SK-MEL-5 (cell line): ENCODE results near the gene UGT1A3. TPM values are rescaled to one million over a fixed set of nuclear protein-coding genes. Genes with fewer than 3 reads are reported as not detected.
"Not testable (repeated sequence)": the region's sequence is repeated elsewhere in the genome, so short reads cannot be mapped to it uniquely, and the experiment has no call there.

Source experiments
- DNase-seq: peaks from one replicate; pipeline ENCODE4 v3.0.0-alpha.2; 2016; ENCODE audit warnings: low read depth, low spot score
- in situ Hi-C: cut with HindIII; loops from 2 replicates; pipeline ENCODE4 v1.10.0; 2016; ENCODE audit warnings: low sequenced_read_pairs, high pct_unique_total_duplicates, low pct_unique_long_range_greater_than_20kb
- polyA plus RNA-seq, 2 experiments: library from polyadenylated mRNA; depleted of rRNA; stranded (reverse); fragments of >200 nt; gene quantifications; 2 replicates each; pipeline ENCODE4 v1.2.3, GENCODE V29; 2015
- total RNA-seq: library from RNA; depleted of rRNA; stranded (reverse); fragments of >200 nt; shearing (Covaris generic); gene quantifications from 2 replicates; pipeline ENCODE4 v1.2.3, GENCODE V29; 2014; rRNA removed

The UGT1A3 gene
- total RNA-seq, result not detected in 2 replicates
- not detected in 2 replicates for polyA plus RNA-seq (2015; cell fraction: cytosol; rRNA removed)
- not detected in 2 replicates for polyA plus RNA-seq (2015; cell fraction: nucleus; rRNA removed)

DNA sequence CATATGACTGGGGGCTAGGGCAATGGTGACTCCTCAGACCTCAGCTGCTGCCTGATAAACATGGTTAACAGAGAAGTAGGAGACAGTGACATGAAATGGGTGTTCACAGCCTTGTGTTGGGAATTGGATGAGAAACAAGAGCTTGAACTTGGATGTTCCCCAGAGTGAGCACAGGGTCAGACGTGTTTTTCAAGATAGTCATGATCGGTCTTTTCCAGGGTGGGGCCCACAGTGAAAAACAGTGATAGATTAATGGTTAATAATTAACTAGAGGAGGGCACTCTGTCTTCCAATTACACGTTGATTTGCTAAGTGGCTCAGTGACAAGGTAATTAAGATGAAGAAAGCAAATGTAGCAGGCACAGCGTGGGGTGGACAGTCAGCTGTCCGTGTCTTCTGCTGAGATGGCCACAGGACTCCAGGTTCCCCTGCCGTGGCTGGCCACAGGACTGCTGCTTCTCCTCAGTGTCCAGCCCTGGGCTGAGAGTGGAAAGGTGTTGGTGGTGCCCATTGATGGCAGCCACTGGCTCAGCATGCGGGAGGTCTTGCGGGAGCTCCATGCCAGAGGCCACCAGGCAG lies at the start of gene UGT1A3:
UGT1A3 (plus strand) TSS at position 320 of the 579 bp plus-strand sequence; CDS start at position 405, 85 bp downstream.
- in situ Hi-C loops, result no loop called here

GRCh38 chr2:233679196-233679595 lies 49.6 kb upstream of the UGT1A3 start:
- no peak for DNase-seq
- in situ Hi-C loops, result no loop called here

More for the DNA sequence above, at the start of gene UGT1A3:
- DNase-seq, result no peak

DNA sequence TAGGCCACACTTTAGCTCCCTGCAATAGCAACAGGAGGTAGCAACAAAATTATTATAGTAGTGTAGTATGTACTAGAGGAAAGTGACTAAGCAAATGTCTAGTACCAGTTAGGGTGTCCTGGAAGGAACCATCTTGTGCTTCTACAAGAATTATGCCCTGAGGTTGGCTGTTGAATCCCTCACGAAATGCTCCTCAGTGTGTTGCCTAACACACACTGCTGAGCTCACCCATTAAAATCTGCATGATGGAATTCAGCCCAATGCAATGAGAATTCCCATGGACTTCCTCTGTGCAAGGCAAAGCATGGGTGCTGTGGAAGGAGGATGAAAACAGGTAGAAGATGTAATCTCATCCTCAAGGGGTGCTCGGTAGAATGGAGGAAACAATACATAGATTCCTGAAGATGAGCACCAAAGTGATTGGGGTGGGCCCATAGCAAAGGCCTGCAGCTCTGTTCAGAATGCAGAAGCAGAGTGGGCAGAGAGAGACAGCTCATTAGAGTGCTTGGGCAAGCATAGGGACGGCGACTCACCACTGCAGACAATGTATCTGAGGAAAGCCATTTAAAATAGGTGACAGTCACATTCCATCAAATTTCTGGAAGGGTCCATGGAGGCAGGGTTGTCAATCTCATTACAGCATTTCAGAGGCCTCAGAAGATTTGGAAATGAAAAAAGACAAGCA lies 48.3 kb upstream of the UGT1A3 start:
- in situ Hi-C loops, result no loop called here
- no peak for DNase-seq

- in situ Hi-C loops, result no loop called here
- no peak for DNase-seq
These were observed 47.2 kb upstream of the UGT1A3 start, which contains the start of gene UGT1A7 for GRCh38 chr2:233681521-233682099. Gene UGT1A7 (plus strand): TSS chr2:233681901. CDS start chr2:233681938, 37 bp downstream.

DNA sequence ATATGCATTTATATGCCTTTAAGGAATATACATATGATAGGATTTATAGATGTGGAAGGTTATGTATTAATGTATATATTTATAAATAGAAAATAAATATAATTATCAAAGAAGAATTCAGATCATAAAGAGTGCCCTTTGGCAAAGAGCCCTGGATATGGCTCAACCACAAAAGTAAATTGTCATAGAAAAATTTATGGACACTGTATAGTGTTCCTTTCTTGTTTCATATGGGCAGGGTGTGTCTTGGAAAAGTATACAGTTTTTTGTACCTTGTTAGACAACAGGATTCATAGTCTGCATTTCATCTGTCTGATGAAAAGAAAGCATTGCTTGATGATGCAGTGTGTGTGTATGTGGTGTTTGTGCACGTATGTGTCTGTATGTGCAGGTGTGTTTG lies 44.2 kb upstream of the UGT1A3 start:
- in situ Hi-C loops, result no loop called here
- DNase-seq, result no peak

- DNase-seq, result no peak
- in situ Hi-C loops, result no loop called here
These were observed 41.9 kb upstream of the UGT1A3 start for GRCh38 chr2:233686928-233687327.

- DNase-seq, result no peak
- in situ Hi-C loops, result no loop called here
These were observed 40.5 kb upstream of the UGT1A3 start for GRCh38 chr2:233688341-233688740.

DNA sequence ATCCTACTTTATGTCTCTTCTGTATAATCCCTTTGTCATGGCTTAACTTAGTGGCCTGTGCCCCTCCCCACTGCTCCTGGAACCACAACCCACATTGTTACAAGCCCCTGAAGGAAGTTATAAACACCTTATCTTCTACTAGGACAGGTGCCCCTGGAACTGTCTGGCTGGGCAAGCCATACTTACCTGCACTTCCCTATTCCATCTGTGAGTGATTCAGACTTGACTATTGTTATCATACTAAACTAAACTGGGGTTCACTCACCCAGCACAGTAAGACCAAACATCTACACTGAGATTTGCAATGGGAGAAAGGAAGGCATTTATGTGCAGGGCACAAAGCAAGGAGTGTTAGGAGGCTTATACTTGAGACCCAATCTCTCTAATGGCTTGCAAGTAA lies 39.8 kb upstream of the UGT1A3 start:
- in situ Hi-C loops, result no loop called here

GRCh38 chr2:233689501-233689900 lies 39.3 kb upstream of the UGT1A3 start:
- DNase-seq, result no peak
- in situ Hi-C loops, result no loop called here

More for the DNA sequence above, 39.8 kb upstream of the UGT1A3 start:
- DNase-seq, result no peak

DNA sequence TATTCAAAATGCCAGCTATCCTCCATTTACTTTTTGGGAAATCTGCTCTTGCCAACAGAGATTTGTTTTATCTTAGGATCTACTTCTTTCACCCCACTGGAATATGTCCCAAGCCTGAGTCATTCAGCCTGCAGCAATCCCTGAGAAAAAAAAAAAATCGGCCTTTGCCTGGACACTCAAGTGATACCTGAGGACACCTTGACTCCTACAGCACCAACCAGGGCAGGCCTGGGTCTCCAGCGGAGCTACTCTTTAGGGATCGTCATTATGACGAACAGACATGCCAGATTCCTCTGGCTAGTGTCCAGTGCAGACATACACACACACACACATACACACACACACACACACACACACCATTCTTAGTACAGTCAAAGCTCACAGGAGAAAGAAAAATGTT lies 38.4 kb upstream of the UGT1A3 start:
- DNase-seq, result no peak
- in situ Hi-C loops, result no loop called here

- no peak for DNase-seq
- in situ Hi-C loops, result no loop called here
These were observed 37.1 kb upstream of the UGT1A3 start for GRCh38 chr2:233691443-233692433.

DNA sequence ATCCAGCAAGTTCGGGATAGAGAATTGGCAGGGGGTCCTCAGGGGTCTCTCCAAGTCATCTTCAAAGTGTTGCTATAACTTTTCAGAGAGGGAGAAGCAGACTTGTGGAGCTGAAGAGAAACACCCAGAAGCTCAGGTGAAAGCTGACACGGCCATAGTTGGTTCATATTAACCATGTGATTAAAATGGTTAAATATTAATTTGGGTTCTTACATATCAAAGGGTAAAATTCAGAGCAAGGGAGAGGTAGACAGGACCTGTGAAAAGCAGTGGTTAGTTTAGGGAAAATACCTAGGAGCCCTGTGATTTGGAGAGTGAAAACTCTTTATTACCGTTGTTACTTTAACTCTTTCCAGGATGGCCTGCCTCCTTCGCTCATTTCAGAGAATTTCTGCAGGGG lies 36.2 kb upstream of the UGT1A3 start, which contains the start of gene UGT1A6:
UGT1A6 (plus strand) TSS at position 243 of the 400 bp plus-strand sequence; CDS start at position 358, 115 bp downstream.
- in situ Hi-C loops, result no loop called here

DNA sequence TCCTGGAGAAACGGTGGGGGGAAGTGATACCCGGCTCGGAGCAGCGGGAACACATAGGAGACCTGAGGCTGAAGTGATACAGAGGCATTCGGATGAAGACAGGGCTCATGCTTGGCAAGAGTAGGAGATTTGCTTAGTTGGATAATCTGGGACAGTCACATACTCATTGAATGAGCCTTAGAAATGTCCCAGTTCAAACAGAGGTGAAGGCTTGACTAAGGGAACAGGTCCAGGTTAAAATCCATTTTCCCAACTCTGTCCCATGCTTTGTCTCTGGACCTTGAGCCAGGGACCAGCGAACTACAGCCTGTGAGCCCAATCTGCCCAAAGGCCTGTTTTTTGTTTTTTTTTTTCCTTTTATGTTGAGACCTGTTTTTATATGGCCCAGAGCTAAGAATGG lies 34.9 kb upstream of the UGT1A3 start:
- in situ Hi-C loops, result no loop called here
- no peak for DNase-seq

More for the DNA sequence above, 36.2 kb upstream of the UGT1A3 start, which contains the start of gene UGT1A6:
- DNase-seq, result no peak

- DNase-seq, result no peak
These were observed 30.1 kb upstream of the UGT1A3 start for GRCh38 chr2:233698740-233699139.

DNA sequence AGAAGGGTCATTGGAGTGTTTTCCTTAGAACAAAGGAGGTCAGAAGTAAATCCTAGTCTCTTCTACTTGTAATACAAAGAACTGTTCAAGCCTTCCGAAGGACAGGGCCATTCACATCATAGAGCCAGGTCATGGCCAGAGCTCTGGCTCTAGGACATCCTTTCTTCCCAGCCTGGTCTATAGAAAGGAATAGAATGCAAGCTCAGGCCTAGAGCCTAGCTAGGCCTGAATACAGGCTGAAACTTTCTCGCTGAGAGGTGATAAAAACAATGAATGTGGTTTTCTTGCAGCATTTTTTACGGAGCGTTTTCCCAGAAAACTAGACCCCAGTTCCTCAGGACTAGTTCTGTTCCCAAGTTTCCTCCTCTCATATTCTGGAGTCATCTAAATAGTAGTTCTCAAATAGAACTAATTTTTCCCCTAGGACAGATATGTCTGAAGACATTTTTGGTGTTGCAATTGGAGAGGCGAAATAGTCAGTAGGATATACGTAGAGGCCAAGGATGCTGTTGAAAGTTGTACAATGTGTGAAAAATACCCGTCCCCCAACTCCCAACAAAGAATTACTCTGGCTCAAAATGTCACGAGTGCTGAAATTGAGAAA lies 29.3 kb upstream of the UGT1A3 start:
- DNase-seq, result no peak
- in situ Hi-C loops, result no loop called here

More at GRCh38 chr2:233698740-233699139, 30.1 kb upstream of the UGT1A3 start:
- in situ Hi-C loops, result no loop called here

DNA sequence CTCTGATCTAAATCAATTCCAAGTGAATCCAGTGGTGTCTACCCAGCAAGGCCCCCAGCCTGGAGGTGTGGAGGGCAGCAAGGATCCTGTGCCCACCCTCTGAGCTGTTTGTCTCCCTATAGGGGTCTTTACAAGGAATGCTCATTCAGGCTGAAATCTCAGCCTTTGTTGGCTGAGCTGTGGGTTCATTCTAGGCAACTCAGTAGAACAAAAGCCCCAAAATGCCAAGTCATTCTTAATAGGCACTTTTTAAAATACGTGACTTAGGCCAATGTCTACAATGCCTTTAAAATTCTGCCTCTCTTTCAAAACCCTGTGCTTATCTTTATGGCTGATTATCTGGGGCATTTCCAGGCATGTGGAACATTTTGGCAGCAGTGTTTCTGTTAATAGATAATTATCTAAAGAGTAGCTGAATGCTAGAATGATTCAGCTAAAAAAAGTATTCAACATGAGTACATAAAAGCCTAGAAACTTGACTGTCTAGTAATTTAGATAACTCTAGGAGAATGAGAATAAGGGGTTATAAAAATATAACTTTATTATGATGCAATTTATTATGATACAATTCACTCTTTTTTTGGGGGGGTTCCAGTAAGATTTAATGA lies 28.7 kb upstream of the UGT1A3 start:
- in situ Hi-C loops, result no loop called here
- DNase-seq, result no peak

- in situ Hi-C loops, DNase-seq: not testable (repeated sequence)
These were observed 28.0 kb upstream of the UGT1A3 start for GRCh38 chr2:233700842-233701241.
